ENCODE measurements around the gene AMACR. TPM values are rescaled to one million over a fixed set of nuclear protein-coding genes. Genes with fewer than 3 reads are reported as not detected.
"Not testable (repeated sequence)": the region's sequence is repeated elsewhere in the genome, so short reads cannot be mapped to it uniquely, and the experiment has no call there.

The AMACR gene
- total RNA-seq, 1 donor from 2014 or later: 12.8 TPM

- no peak overlapping the region for H3K27ac Mint-ChIP-seq (ENCODE audit: unreplicated experiment)
- no peaks in the 10 kb centered on the region for H3K9me3 Mint-ChIP-seq (ENCODE audit: unreplicated experiment)
- H3K4me1 Mint-ChIP-seq (ENCODE audit: unreplicated experiment): peaks cover 26% of the 10 kb centered on the region
- H3K4me3 Mint-ChIP-seq (ENCODE audit: unreplicated experiment): no peak overlapping the region
- peaks cover 14% of the 10 kb centered on the region for H3K36me3 Mint-ChIP-seq (ENCODE audit: unreplicated experiment)
- no peaks in the 10 kb centered on the region for H3K27me3 Mint-ChIP-seq (ENCODE audit: unreplicated experiment)
- TF ChIP-seq CTCF (IDR thresholded peaks at IDR 0.05): no peak
- no peak for DNase-seq (ENCODE audit: extremely low spot score, unreplicated experiment)
Observed at GRCh38 chr5:34035756-34036155, 27.9 kb upstream of the AMACR start.

GRCh38 chr5:34034534-34035327 is 26.9 kb upstream of the AMACR start:
- Mint-ChIP-seq H3K27ac (ENCODE audit: unreplicated experiment) (no peak overlapping the region), H3K4me1 (ENCODE audit: unreplicated experiment) (peaks cover 24% of the 10 kb centered on the region), H3K36me3 (ENCODE audit: unreplicated experiment) (peaks cover 14% of the 10 kb centered on the region), H3K4me3 (ENCODE audit: unreplicated experiment) (no peak overlapping the region), H3K27me3 (ENCODE audit: unreplicated experiment) (no peaks in the 10 kb centered on the region), H3K9me3 (ENCODE audit: unreplicated experiment) (no peaks in the 10 kb centered on the region)
- DNase-seq (ENCODE audit: extremely low spot score, unreplicated experiment): no peak
- no peak for TF ChIP-seq CTCF (IDR thresholded peaks at IDR 0.05)

GRCh38 chr5:34031966-34032365 is 24.1 kb upstream of the AMACR start:
- no peak for DNase-seq (ENCODE audit: extremely low spot score, unreplicated experiment)
- Mint-ChIP-seq H3K9me3 (ENCODE audit: unreplicated experiment) (no peaks in the 10 kb centered on the region), H3K36me3 (ENCODE audit: unreplicated experiment) (peaks cover 14% of the 10 kb centered on the region), H3K27me3 (ENCODE audit: unreplicated experiment) (no peaks in the 10 kb centered on the region), H3K27ac (ENCODE audit: unreplicated experiment) (no peak overlapping the region), H3K4me1 (ENCODE audit: unreplicated experiment) (peaks cover 2% of the 10 kb centered on the region), H3K4me3 (ENCODE audit: unreplicated experiment) (no peak overlapping the region)
- TF ChIP-seq CTCF (IDR thresholded peaks at IDR 0.05): no peak

- Mint-ChIP-seq H3K4me3 (ENCODE audit: unreplicated experiment) (no peak overlapping the region), H3K9me3 (ENCODE audit: unreplicated experiment) (no peaks in the 10 kb centered on the region), H3K4me1 (ENCODE audit: unreplicated experiment) (no peaks in the 10 kb centered on the region), H3K27me3 (ENCODE audit: unreplicated experiment) (no peaks in the 10 kb centered on the region), H3K36me3 (ENCODE audit: unreplicated experiment) (peaks cover 16% of the 10 kb centered on the region), H3K27ac (ENCODE audit: unreplicated experiment) (no peak overlapping the region)
- no peak for DNase-seq (ENCODE audit: extremely low spot score, unreplicated experiment)
- no peak for TF ChIP-seq CTCF (IDR thresholded peaks at IDR 0.05)
Observed at GRCh38 chr5:34031117-34031516, 23.3 kb upstream of the AMACR start.

- not testable (repeated sequence) for H3K4me3 Mint-ChIP-seq (ENCODE audit: unreplicated experiment); DNase-seq (ENCODE audit: extremely low spot score, unreplicated experiment); H3K4me1 Mint-ChIP-seq (ENCODE audit: unreplicated experiment); H3K27ac Mint-ChIP-seq (ENCODE audit: unreplicated experiment); H3K27me3 Mint-ChIP-seq (ENCODE audit: unreplicated experiment); H3K9me3 Mint-ChIP-seq (ENCODE audit: unreplicated experiment)
- peaks cover 21% of the 10 kb centered on the region for H3K36me3 Mint-ChIP-seq (ENCODE audit: unreplicated experiment)
Observed at GRCh38 chr5:34030585-34030984, 22.7 kb upstream of the AMACR start.
